ENCODE results near the gene C12orf75. TPM values are rescaled to one million over a fixed set of nuclear protein-coding genes. Genes with fewer than 3 reads are reported as not detected.

Gene C12orf75
- total RNA-seq, 1 donor from 2014 or later = 163 TPM

GRCh38 chr12:105335856-105336255 is 5.4 kb downstream of the C12orf75 start:
- H3K4me3 Mint-ChIP-seq (ENCODE audit: unreplicated experiment) = no peak overlapping the region
- peaks cover 42% of the 10 kb centered on the region for H3K4me1 ChIP-seq (ENCODE audit: insufficient read depth, low read length)
- peaks cover 30% of the 10 kb centered on the region for H4K20me1 ChIP-seq (ENCODE audit: insufficient read depth, low read length)
- H3K36me3 Mint-ChIP-seq (ENCODE audit: low read depth, unreplicated experiment) = peaks cover 12% of the 10 kb centered on the region
- H2AFZ ChIP-seq (ENCODE audit: low read depth, low read length) = no peak overlapping the region
- H3K36me3 ChIP-seq (ENCODE audit: insufficient read depth, low read length) = no peaks in the 10 kb centered on the region
- H3K79me2 ChIP-seq (ENCODE audit: insufficient read depth, low read length) = peaks cover 100% of the 10 kb centered on the region
- peak overlapping the region; percentile 91 for H3K4me2 ChIP-seq (ENCODE audit: low read length)
- DNase-seq (ENCODE audit: low read depth) (no peak), FAIRE-seq (no peak)
- no peaks in the 10 kb centered on the region for H3K27me3 Mint-ChIP-seq (ENCODE audit: low read depth, unreplicated experiment)
- no peak overlapping the region for H3K4me3 ChIP-seq (ENCODE audit: insufficient read depth, low read depth, low read length)
- no peak for TF ChIP-seq EZH2 (IDR thresholded peaks at IDR 0.05; ENCODE audit: insufficient read depth, low read length)
- TF ChIP-seq CTCF (IDR thresholded peaks at IDR 0.05; ENCODE audit: insufficient read depth, low read depth, low read length) = no peak
- peak overlapping the region; percentile 91 for H3K27ac ChIP-seq (ENCODE audit: low read depth, low read length)
- H3K9me3 Mint-ChIP-seq (ENCODE audit: unreplicated experiment) = peaks cover 4% of the 10 kb centered on the region
- H3K27ac Mint-ChIP-seq (ENCODE audit: unreplicated experiment) = peak overlapping the region; percentile 70
- peak overlapping the region; percentile 12 for H3K9ac ChIP-seq (ENCODE audit: low read length)
- H3K27me3 ChIP-seq (ENCODE audit: insufficient read depth, low read length) = no peaks in the 10 kb centered on the region
- H3K4me1 Mint-ChIP-seq (ENCODE audit: low read depth, unreplicated experiment) = peaks cover 52% of the 10 kb centered on the region
- peaks cover 3% of the 10 kb centered on the region for H3K9me3 ChIP-seq (ENCODE audit: insufficient read depth, low read depth, low read length)

- Histone ChIP-seq H3K4me2 (ENCODE audit: low read length) (no peak overlapping the region), H4K20me1 (ENCODE audit: insufficient read depth, low read length) (peaks cover 34% of the 10 kb centered on the region), H3K79me2 (ENCODE audit: insufficient read depth, low read length) (peaks cover 100% of the 10 kb centered on the region), H3K36me3 (ENCODE audit: insufficient read depth, low read length) (no peaks in the 10 kb centered on the region), H3K9me3 (ENCODE audit: insufficient read depth, low read depth, low read length) (peaks cover 4% of the 10 kb centered on the region), H3K27me3 (ENCODE audit: insufficient read depth, low read length) (no peaks in the 10 kb centered on the region), H3K9ac (ENCODE audit: low read length) (no peak overlapping the region), H2AFZ (ENCODE audit: low read depth, low read length) (no peak overlapping the region), H3K4me3 (ENCODE audit: insufficient read depth, low read depth, low read length) (no peak overlapping the region), H3K27ac (ENCODE audit: low read depth, low read length) (no peak overlapping the region), H3K4me1 (ENCODE audit: insufficient read depth, low read length) (peaks cover 42% of the 10 kb centered on the region)
- Mint-ChIP-seq H3K4me1 (ENCODE audit: low read depth, unreplicated experiment) (peaks cover 52% of the 10 kb centered on the region), H3K9me3 (ENCODE audit: unreplicated experiment) (peaks cover 6% of the 10 kb centered on the region), H3K27me3 (ENCODE audit: low read depth, unreplicated experiment) (no peaks in the 10 kb centered on the region), H3K36me3 (ENCODE audit: low read depth, unreplicated experiment) (peaks cover 16% of the 10 kb centered on the region), H3K4me3 (ENCODE audit: unreplicated experiment) (no peak overlapping the region), H3K27ac (ENCODE audit: unreplicated experiment) (no peak overlapping the region)
- TF ChIP-seq EZH2 (IDR thresholded peaks at IDR 0.05; ENCODE audit: insufficient read depth, low read length) (no peak), CTCF (IDR thresholded peaks at IDR 0.05; ENCODE audit: insufficient read depth, low read depth, low read length) (no peak)
- FAIRE-seq (no peak), DNase-seq (ENCODE audit: low read depth) (no peak)
Observed at GRCh38 chr12:105336411-105336810, 5.9 kb downstream of the C12orf75 start.

GRCh38 chr12:105337391-105337790 is 6.9 kb downstream of the C12orf75 start:
- peak overlapping the region; percentile 2 for H3K4me3 Mint-ChIP-seq (ENCODE audit: unreplicated experiment)
- H3K4me2 ChIP-seq (ENCODE audit: low read length) = no peak overlapping the region

More at GRCh38 chr12:105337391-105337790, 6.9 kb downstream of the C12orf75 start:
- H3K27me3 ChIP-seq (ENCODE audit: insufficient read depth, low read length) = no peaks in the 10 kb centered on the region
- Mint-ChIP-seq H3K4me1 (ENCODE audit: low read depth, unreplicated experiment) (peaks cover 44% of the 10 kb centered on the region), H3K27ac (ENCODE audit: unreplicated experiment) (peak overlapping the region; percentile 20), H3K9me3 (ENCODE audit: unreplicated experiment) (peaks cover 6% of the 10 kb centered on the region), H3K27me3 (ENCODE audit: low read depth, unreplicated experiment) (no peaks in the 10 kb centered on the region), H3K36me3 (ENCODE audit: low read depth, unreplicated experiment) (peaks cover 20% of the 10 kb centered on the region)
- DNase-seq (ENCODE audit: low read depth) = no peak
- H3K9me3 ChIP-seq (ENCODE audit: insufficient read depth, low read depth, low read length) = peaks cover 4% of the 10 kb centered on the region
- H3K4me3 ChIP-seq (ENCODE audit: insufficient read depth, low read depth, low read length) = no peak overlapping the region
- no peak overlapping the region for H3K27ac ChIP-seq (ENCODE audit: low read depth, low read length)
- H3K4me1 ChIP-seq (ENCODE audit: insufficient read depth, low read length) = peaks cover 33% of the 10 kb centered on the region
- H3K9ac ChIP-seq (ENCODE audit: low read length) = no peak overlapping the region
- FAIRE-seq = no peak
- H3K36me3 ChIP-seq (ENCODE audit: insufficient read depth, low read length) = no peaks in the 10 kb centered on the region
- peaks cover 100% of the 10 kb centered on the region for H3K79me2 ChIP-seq (ENCODE audit: insufficient read depth, low read length)
- H4K20me1 ChIP-seq (ENCODE audit: insufficient read depth, low read length) = peaks cover 43% of the 10 kb centered on the region
- no peak overlapping the region for H2AFZ ChIP-seq (ENCODE audit: low read depth, low read length)
- TF ChIP-seq EZH2 (IDR thresholded peaks at IDR 0.05; ENCODE audit: insufficient read depth, low read length) = no peak
- no peak for TF ChIP-seq CTCF (IDR thresholded peaks at IDR 0.05; ENCODE audit: insufficient read depth, low read depth, low read length)

Measured in astrocyte (in vitro differentiated cells and primary cell).